NCI-H1092 (cell line): ENCODE results near the gene ACTRT1.

ENCODE experiments used
- DNase-seq: peaks from one replicate; lab custom pipeline; 2025; lab: John Stamatoyannopoulos, UW

Gene ACTRT1

GRCh38 chrX:128052303-128052702 lies at the start of gene ACTRT1:
Gene ACTRT1, minus strand, starts transcription at chrX:128052403. Its CDS starts 197 bp downstream, at chrX:128052206.
- no peak for DNase-seq

- no peak for DNase-seq
Observed at GRCh38 chrX:128078545-128078944, 26.3 kb upstream of the ACTRT1 start.

- no peak for DNase-seq
Observed at GRCh38 chrX:128057421-128057820, 5.2 kb upstream of the ACTRT1 start.

GRCh38 chrX:128051526-128051925 lies 677 bp downstream of the ACTRT1 start:
- no peak for DNase-seq

- no peak for DNase-seq
Observed at GRCh38 chrX:128035318-128035717, 16.9 kb downstream of the ACTRT1 start.

GRCh38 chrX:128021566-128021965 lies 30.6 kb downstream of the ACTRT1 start:
- no peak for DNase-seq

- DNase-seq, result no peak
Observed at GRCh38 chrX:128020701-128021100, 31.5 kb downstream of the ACTRT1 start.

- DNase-seq, result no peak
Observed at GRCh38 chrX:128019218-128019617, 33.0 kb downstream of the ACTRT1 start.

- DNase-seq, result no peak
Observed at GRCh38 chrX:128012015-128012414, 40.2 kb downstream of the ACTRT1 start.

- DNase-seq, result no peak
Observed at GRCh38 chrX:128007882-128008281, 44.3 kb downstream of the ACTRT1 start.
